Hepatocyte (in vitro differentiated cells): ENCODE data around the gene DIAPH2. TPM values are rescaled to one million over a fixed set of nuclear protein-coding genes. Genes with fewer than 3 reads are reported as not detected.

Experiments
- DNase-seq: peaks from one replicate; pipeline ENCODE4 v3.0.0-alpha.2; 2016; ENCODE audit warnings: low spot score
- H2AFZ ChIP-seq: fragments of 200-600 bp; sonication (generic); 2 replicates; pipeline ENCODE4 v1.6.0; 2016; ENCODE audit warnings: antibody characterized with exemption, mild to moderate bottlenecking
- H3K27ac ChIP-seq: fragments of 200-600 bp; sonication (generic); 2 replicates; pipeline ENCODE4 v1.5.1; 2016; ENCODE audit warnings: mild to moderate bottlenecking
- H3K27me3 ChIP-seq: fragments of 200-600 bp; sonication (generic); 2 replicates; pipeline ENCODE4 v1.6.1; 2016
- H3K36me3 ChIP-seq: fragments of 200-600 bp; sonication (generic); replicated peaks from 2 replicates; pipeline ENCODE4 v1.5.1; 2016; ENCODE audit warnings: low read depth; ENCODE audit not compliant: insufficient read depth
- H3K4me1 ChIP-seq: fragments of 200-600 bp; sonication (generic); 2 replicates; pipeline ENCODE4 v1.5.1; 2016; ENCODE audit warnings: mild to moderate bottlenecking, moderate library complexity; ENCODE audit not compliant: insufficient read depth
- H3K4me2 ChIP-seq: fragments of 200-600 bp; sonication (generic); 2 replicates; pipeline ENCODE4 v1.6.0; 2016
- H3K4me3 ChIP-seq: fragments of 200-600 bp; sonication (generic); 2 replicates; pipeline ENCODE4 v1.5.1; 2016; ENCODE audit warnings: mild to moderate bottlenecking
- H3K79me2 ChIP-seq: fragments of 200-600 bp; sonication (generic); 2 replicates; pipeline ENCODE4 v1.6.0; 2017; ENCODE audit warnings: mild to moderate bottlenecking
- H3K9me2 ChIP-seq: fragments of 200-600 bp; sonication (generic); replicated peaks from 2 replicates; pipeline ENCODE4 v1.6.0; 2017; ENCODE audit warnings: mild to moderate bottlenecking; ENCODE audit not compliant: insufficient read depth
- H3K9me3 ChIP-seq: fragments of 200-600 bp; sonication (generic); 2 replicates; pipeline ENCODE4 v1.5.1; 2016; ENCODE audit warnings: low read depth, mild to moderate bottlenecking
- H4K20me1 ChIP-seq: fragments of 200-600 bp; sonication (generic); 2 replicates; pipeline ENCODE4 v1.6.0; 2016; ENCODE audit warnings: mild to moderate bottlenecking; ENCODE audit not compliant: insufficient read depth, poor library complexity, severe bottlenecking
- CTCF ChIP-seq: fragments of 200-600 bp; sonication (generic); IDR thresholded peaks from 2 replicates; pipeline ENCODE4 v1.5.1; 2016; ENCODE audit warnings: antibody characterized with exemption, mild to moderate bottlenecking; ENCODE audit not compliant: poor library complexity
- EZH2 ChIP-seq: fragments of 200-600 bp; sonication (generic); IDR thresholded peaks from 2 replicates; pipeline ENCODE4 v1.6.1; 2016; ENCODE audit warnings: antibody characterized with exemption, mild to moderate bottlenecking, borderline replicate concordance
- EZH2phosphoT487 ChIP-seq: fragments of 200-600 bp; sonication (generic); IDR thresholded peaks from one replicate; pipeline ENCODE4 v1.6.1; 2018; ENCODE audit warnings: antibody characterized with exemption, mild to moderate bottlenecking, low read depth, moderate library complexity; ENCODE audit not compliant: unreplicated experiment, severe bottlenecking
- WGBS: methylation state at CpG from one replicate; pipeline ENCODE4 v1.1.6; 2016; ENCODE audit warnings: low lambda C conversion rate; ENCODE audit errors: missing lambda C conversion rate; 5-methylcytosine and 5-hydroxymethylcytosine counted together
- polyA plus RNA-seq: library from polyadenylated mRNA; unstranded; fragments of >200 nt; fragmentation: Nextera tagmentation; extraction: Ambion mirVana; gene quantifications from 2 replicates; pipeline ENCODE4 v1.2.1, GENCODE V29; 2016
- total RNA-seq: library from RNA; depleted of rRNA; stranded (reverse); fragments of >200 nt; gene quantifications from 2 replicates; pipeline ENCODE4 v1.2.3, GENCODE V29; 2014

DIAPH2 gene
- total and polyA plus RNA-seq, 2 experiments from 2014 or later, result 14.8 to 32.4 TPM

GRCh38 chrX:97039363-97040029, 354.9 kb downstream of the DIAPH2 start:
- Histone ChIP-seq H3K79me2 (no peaks in the 10 kb centered on the region), H3K4me3 (no peak overlapping the region), H3K4me2 (no peak overlapping the region), H3K4me1 (no peaks in the 10 kb centered on the region), H3K27ac (no peak overlapping the region), H3K9me2 (no peaks in the 10 kb centered on the region), H2AFZ (no peak overlapping the region), H3K9me3 (no peaks in the 10 kb centered on the region), H3K27me3 (no peaks in the 10 kb centered on the region), H4K20me1 (no peaks in the 10 kb centered on the region), H3K36me3 (no peaks in the 10 kb centered on the region)
- 60% methylated on average over 4 of the region's 4 CpGs for WGBS
- DNase-seq, result peak; percentile 42
- no peak for TF ChIP-seq EZH2phosphoT487
- no peak for TF ChIP-seq CTCF
- TF ChIP-seq EZH2, result no peak

DNA sequence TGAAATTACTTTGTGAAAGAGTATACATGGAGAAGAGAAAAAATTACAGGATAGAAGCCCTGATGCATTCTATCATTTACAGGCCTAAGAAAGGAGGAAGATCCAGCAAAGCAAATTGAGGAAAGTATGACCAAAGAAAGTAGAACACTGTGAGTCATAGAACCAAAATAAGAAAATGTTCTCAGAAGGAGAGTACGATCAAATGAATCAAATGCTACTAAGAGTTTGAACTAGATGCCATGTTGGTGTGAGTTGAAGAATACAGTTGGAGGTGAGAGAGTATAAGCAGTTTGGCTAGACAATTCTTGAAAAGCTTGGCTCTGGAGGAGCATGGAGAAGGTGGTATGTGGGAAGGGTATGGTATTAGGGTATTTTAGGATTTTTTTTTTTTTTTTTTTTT, 360.8 kb downstream of the DIAPH2 start:
- 100% methylated on average over 1 of the region's 1 CpG for WGBS

DNA sequence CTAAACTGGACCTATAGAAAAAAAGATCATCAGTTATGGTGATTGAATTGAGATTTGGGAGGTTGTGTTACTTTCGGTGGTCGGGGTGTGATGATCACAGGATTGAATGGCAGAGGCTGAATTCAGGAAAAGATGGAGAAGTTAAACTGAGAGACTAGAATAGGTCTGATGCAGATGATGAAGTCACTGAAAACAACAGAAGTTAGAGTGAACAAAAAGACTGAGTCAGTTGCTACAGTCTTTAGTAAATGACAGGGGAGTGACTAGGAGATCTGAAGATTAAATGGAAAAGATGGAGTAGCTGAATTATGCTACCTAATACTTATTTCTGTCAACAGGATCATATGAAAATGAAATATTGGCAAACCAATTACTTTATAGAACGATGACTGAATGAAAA, 362.2 kb downstream of the DIAPH2 start:
- Histone ChIP-seq H3K79me2 (no peaks in the 10 kb centered on the region), H3K27ac (no peak overlapping the region), H3K36me3 (no peaks in the 10 kb centered on the region), H3K27me3 (no peaks in the 10 kb centered on the region), H2AFZ (no peak overlapping the region), H4K20me1 (no peaks in the 10 kb centered on the region), H3K4me1 (no peaks in the 10 kb centered on the region), H3K4me3 (no peak overlapping the region), H3K4me2 (no peak overlapping the region), H3K9me2 (no peaks in the 10 kb centered on the region), H3K9me3 (no peaks in the 10 kb centered on the region)
- TF ChIP-seq EZH2 (no peak), CTCF (no peak), EZH2phosphoT487 (no peak)
- WGBS, result 90% methylated on average over 3 of the region's 3 CpGs
- DNase-seq, result no peak

More for the DNA sequence above, 360.8 kb downstream of the DIAPH2 start:
- Histone ChIP-seq H3K27me3 (no peaks in the 10 kb centered on the region), H3K4me1 (no peaks in the 10 kb centered on the region), H3K4me3 (no peak overlapping the region), H3K9me2 (no peaks in the 10 kb centered on the region), H3K27ac (no peak overlapping the region), H4K20me1 (no peaks in the 10 kb centered on the region), H3K9me3 (no peaks in the 10 kb centered on the region), H3K79me2 (no peaks in the 10 kb centered on the region), H3K36me3 (no peaks in the 10 kb centered on the region), H2AFZ (no peak overlapping the region), H3K4me2 (no peak overlapping the region)
- DNase-seq, result no peak
- TF ChIP-seq EZH2, result no peak
- no peak for TF ChIP-seq EZH2phosphoT487
- no peak for TF ChIP-seq CTCF

DNA sequence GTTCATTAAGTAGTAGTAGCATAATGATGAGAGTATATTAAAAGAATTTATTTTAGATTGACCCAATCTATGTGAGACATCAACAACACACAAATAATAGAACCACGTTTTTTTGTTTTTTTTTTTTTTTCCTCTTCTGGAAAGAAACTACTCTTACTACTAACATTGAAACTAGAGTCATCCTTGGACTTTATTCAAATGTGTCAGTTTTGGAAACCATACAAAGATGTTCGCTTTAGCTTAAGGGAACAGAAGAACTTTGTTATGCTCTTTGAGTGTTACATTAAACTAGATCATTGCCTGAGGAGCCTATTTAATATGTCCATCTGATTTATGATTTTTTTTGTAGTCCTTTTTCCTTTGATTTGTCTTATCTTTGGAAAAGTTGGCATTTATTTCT, 365.8 kb downstream of the DIAPH2 start:
- Histone ChIP-seq H3K36me3 (no peaks in the 10 kb centered on the region), H3K9me3 (no peaks in the 10 kb centered on the region), H3K9me2 (no peaks in the 10 kb centered on the region), H3K4me3 (no peak overlapping the region), H3K27ac (no peak overlapping the region), H3K79me2 (no peaks in the 10 kb centered on the region), H4K20me1 (no peaks in the 10 kb centered on the region), H3K4me2 (no peak overlapping the region), H2AFZ (no peak overlapping the region), H3K4me1 (no peaks in the 10 kb centered on the region), H3K27me3 (no peaks in the 10 kb centered on the region)
- 63% methylated on average over 2 of the region's 2 CpGs for WGBS
- DNase-seq, result no peak
- TF ChIP-seq EZH2phosphoT487 (no peak), EZH2 (no peak), CTCF (no peak)
